GM13977 (cell line): ENCODE data around the gene TECPR1.

Experiments used
- DNase-seq: peaks from one replicate; pipeline ENCODE4 v3.0.0; 2012; ENCODE audit warnings: low spot score
- CTCF ChIP-seq: IDR thresholded peaks from 2 replicates; pipeline ENCODE4 v1.5.1; 2012; ENCODE audit warnings: mild to moderate bottlenecking, control low read depth; ENCODE audit not compliant: insufficient read depth; ENCODE audit errors: extremely low read depth, missing control alignments
- in situ Hi-C: fragments of 300-500 bp; cut with MboI; formaldehyde crosslinking; loops from one replicate; pipeline ENCODE4 v1.12.0; 2022; ENCODE audit warnings: low sequenced_read_pairs, low pct_unique_long_range_greater_than_20kb, mixed read lengths, inconsistent platforms; ENCODE audit not compliant: unreplicated experiment

The TECPR1 gene

GRCh38 chr7:98251601-98252424 lies at the start of gene TECPR1:
Gene TECPR1 (minus strand): TSS chr7:98252232. CDS start chr7:98246146, 6,086 bp downstream.
- no peak for TF ChIP-seq CTCF
- peak; percentile 99 for DNase-seq
- in situ Hi-C loops = no loop called here

- no peak for DNase-seq
- in situ Hi-C loops = loop anchor here (25.0 kb wide), 1 partner anchor 562 kb away; the partner anchor contains the start of gene TMEM130
- TF ChIP-seq CTCF = no peak
Measured at GRCh38 chr7:98300595-98301372, 48.8 kb upstream of the TECPR1 start.

GRCh38 chr7:98297626-98298286 lies 45.7 kb upstream of the TECPR1 start:
- in situ Hi-C loops = no loop called here
- no peak for DNase-seq
- TF ChIP-seq CTCF = no peak

- DNase-seq = no peak
- TF ChIP-seq CTCF = no peak
- in situ Hi-C loops = no loop called here
Measured at GRCh38 chr7:98296833-98297232, 44.8 kb upstream of the TECPR1 start.

GRCh38 chr7:98295467-98296192 lies 43.6 kb upstream of the TECPR1 start:
- no peak for DNase-seq
- TF ChIP-seq CTCF = no peak
- in situ Hi-C loops = no loop called here
